ENCODE results near the gene ANKIB1. TPM values are rescaled to one million over a fixed set of nuclear protein-coding genes. Genes with fewer than 3 reads are reported as not detected.

ANKIB1 gene
- total and polyA plus RNA-seq, 2 experiments from 2014 or later: 8.8 to 35.3 TPM

- H3K4me3 ChIP-seq: no peak overlapping the region
- peaks cover 4% of the 10 kb centered on the region for H3K9me3 ChIP-seq (ENCODE audit: low read depth)
- H4K20me1 ChIP-seq (ENCODE audit: insufficient read depth, poor library complexity, severe bottlenecking): no peaks in the 10 kb centered on the region
- no peak overlapping the region for H2AFZ ChIP-seq
- no peaks in the 10 kb centered on the region for H3K4me1 ChIP-seq (ENCODE audit: insufficient read depth)
- no peak overlapping the region for H3K27ac ChIP-seq
- no peak for DNase-seq (ENCODE audit: low spot score)
- no peaks in the 10 kb centered on the region for H3K79me2 ChIP-seq
- H3K9me2 ChIP-seq (replicated peaks; ENCODE audit: insufficient read depth): no peaks in the 10 kb centered on the region
- H3K4me2 ChIP-seq: no peak overlapping the region
- no peaks in the 10 kb centered on the region for H3K36me3 ChIP-seq (replicated peaks; ENCODE audit: insufficient read depth, low read depth)
- H3K27me3 ChIP-seq: no peaks in the 10 kb centered on the region
- TF ChIP-seq EZH2phosphoT487 (IDR thresholded peaks at IDR 0.05; ENCODE audit: low read depth, severe bottlenecking, unreplicated experiment): no peak
- TF ChIP-seq, protein P1, sequence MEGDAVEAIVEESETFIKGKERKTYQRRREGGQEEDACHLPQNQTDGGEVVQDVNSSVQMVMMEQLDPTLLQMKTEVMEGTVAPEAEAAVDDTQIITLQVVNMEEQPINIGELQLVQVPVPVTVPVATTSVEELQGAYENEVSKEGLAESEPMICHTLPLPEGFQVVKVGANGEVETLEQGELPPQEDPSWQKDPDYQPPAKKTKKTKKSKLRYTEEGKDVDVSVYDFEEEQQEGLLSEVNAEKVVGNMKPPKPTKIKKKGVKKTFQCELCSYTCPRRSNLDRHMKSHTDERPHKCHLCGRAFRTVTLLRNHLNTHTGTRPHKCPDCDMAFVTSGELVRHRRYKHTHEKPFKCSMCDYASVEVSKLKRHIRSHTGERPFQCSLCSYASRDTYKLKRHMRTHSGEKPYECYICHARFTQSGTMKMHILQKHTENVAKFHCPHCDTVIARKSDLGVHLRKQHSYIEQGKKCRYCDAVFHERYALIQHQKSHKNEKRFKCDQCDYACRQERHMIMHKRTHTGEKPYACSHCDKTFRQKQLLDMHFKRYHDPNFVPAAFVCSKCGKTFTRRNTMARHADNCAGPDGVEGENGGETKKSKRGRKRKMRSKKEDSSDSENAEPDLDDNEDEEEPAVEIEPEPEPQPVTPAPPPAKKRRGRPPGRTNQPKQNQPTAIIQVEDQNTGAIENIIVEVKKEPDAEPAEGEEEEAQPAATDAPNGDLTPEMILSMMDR (IDR thresholded peaks at IDR 0.05; ENCODE audit: poor library complexity): no peak
These were observed 89.8 kb downstream of the ANKIB1 start for GRCh38 chr7:92335574-92335973.

DNA sequence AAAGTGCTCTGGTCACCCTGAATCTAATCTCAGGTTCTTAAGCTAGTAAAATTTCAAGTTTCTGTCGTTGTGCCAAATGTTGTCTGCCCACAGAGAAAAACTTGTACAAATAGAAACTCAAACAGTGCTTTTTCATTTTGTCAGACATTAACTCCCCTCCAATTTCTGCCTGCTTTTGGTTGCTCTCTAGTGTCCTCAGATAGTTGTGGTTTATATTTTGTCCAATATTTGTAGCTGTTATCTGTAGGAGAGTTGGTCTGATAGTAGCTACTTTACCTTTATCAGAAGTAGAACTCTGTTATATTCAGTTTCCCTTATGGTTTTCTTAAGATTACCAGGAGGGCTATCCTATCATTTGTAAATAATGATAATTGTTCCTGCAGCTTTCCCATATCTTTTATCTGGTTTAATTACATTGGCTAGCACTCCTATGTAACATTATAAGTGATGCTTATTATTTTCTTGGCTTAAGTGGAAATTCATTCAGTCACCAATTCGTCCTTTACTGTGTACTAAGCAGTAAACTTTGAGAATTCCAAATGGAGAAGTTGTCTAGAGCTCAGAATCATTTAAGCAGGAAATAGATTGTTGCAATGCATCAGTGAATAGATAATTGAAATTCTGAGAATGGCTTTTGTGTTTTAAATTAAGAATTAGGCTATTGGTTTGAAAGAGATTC lies 91.0 kb downstream of the ANKIB1 start:
- H3K4me3 ChIP-seq: no peak overlapping the region
- H4K20me1 ChIP-seq (ENCODE audit: insufficient read depth, poor library complexity, severe bottlenecking): no peaks in the 10 kb centered on the region
- H3K27me3 ChIP-seq: no peaks in the 10 kb centered on the region
- WGBS (ENCODE audit: low lambda C conversion rate, missing lambda C conversion rate): 65% methylated on average over 2 of the region's 2 CpGs
- H2AFZ ChIP-seq: no peak overlapping the region
- no peak overlapping the region for H3K4me2 ChIP-seq
- no peaks in the 10 kb centered on the region for H3K9me2 ChIP-seq (replicated peaks; ENCODE audit: insufficient read depth)
- no peaks in the 10 kb centered on the region for H3K79me2 ChIP-seq
- H3K4me1 ChIP-seq (ENCODE audit: insufficient read depth): no peaks in the 10 kb centered on the region
- TF ChIP-seq EZH2phosphoT487 (IDR thresholded peaks at IDR 0.05; ENCODE audit: low read depth, severe bottlenecking, unreplicated experiment): no peak
- TF ChIP-seq EZH2 (IDR thresholded peaks at IDR 0.05; ENCODE audit: borderline replicate concordance): no peak
- no peaks in the 10 kb centered on the region for H3K36me3 ChIP-seq (replicated peaks; ENCODE audit: insufficient read depth, low read depth)
- no peak for DNase-seq (ENCODE audit: low spot score)
- peaks cover 4% of the 10 kb centered on the region for H3K9me3 ChIP-seq (ENCODE audit: low read depth)
- no peak overlapping the region for H3K27ac ChIP-seq

DNA sequence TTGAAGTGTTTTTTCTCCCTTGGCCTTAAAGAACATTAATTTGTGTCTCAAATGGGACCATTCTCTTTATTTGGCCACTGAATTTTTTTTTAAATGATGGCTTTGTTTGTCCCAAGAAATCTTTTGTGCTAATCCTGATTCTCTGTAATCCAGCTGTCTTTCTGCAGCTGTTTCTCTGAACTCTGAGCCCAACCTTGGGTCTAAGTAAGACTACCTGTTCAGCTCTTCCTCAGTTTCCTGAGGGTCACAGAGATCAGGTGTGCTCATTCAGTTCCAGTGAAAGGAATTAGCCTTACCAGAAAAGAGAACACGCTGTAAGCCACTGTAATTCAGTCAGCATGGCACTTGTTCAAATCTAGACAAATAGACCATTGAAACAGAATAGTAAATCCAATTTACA lies 94.2 kb downstream of the ANKIB1 start:
- Histone ChIP-seq H3K4me3 (no peak overlapping the region), H3K4me1 (ENCODE audit: insufficient read depth) (no peaks in the 10 kb centered on the region), H3K79me2 (no peaks in the 10 kb centered on the region), H3K27me3 (no peaks in the 10 kb centered on the region), H3K36me3 (replicated peaks; ENCODE audit: insufficient read depth, low read depth) (no peaks in the 10 kb centered on the region), H3K27ac (no peak overlapping the region), H2AFZ (no peak overlapping the region), H3K4me2 (no peak overlapping the region), H3K9me3 (ENCODE audit: low read depth) (peaks cover 4% of the 10 kb centered on the region), H3K9me2 (replicated peaks; ENCODE audit: insufficient read depth) (no peaks in the 10 kb centered on the region), H4K20me1 (ENCODE audit: insufficient read depth, poor library complexity, severe bottlenecking) (no peaks in the 10 kb centered on the region)
- 100% methylated on average over 1 of the region's 1 CpG for WGBS (ENCODE audit: low lambda C conversion rate, missing lambda C conversion rate)
- DNase-seq (ENCODE audit: low spot score): no peak
- TF ChIP-seq, protein P1 (IDR thresholded peaks at IDR 0.05; ENCODE audit: poor library complexity): no peak
- TF ChIP-seq EZH2phosphoT487 (IDR thresholded peaks at IDR 0.05; ENCODE audit: low read depth, severe bottlenecking, unreplicated experiment) (no peak), EZH2 (IDR thresholded peaks at IDR 0.05; ENCODE audit: borderline replicate concordance) (no peak)

GRCh38 chr7:92343714-92344113 lies 97.9 kb downstream of the ANKIB1 start:
- Histone ChIP-seq H3K9me3 (ENCODE audit: low read depth) (no peaks in the 10 kb centered on the region), H3K27ac (no peak overlapping the region), H3K4me2 (no peak overlapping the region), H3K79me2 (no peaks in the 10 kb centered on the region), H3K4me3 (no peak overlapping the region), H4K20me1 (ENCODE audit: insufficient read depth, poor library complexity, severe bottlenecking) (no peaks in the 10 kb centered on the region), H3K36me3 (replicated peaks; ENCODE audit: insufficient read depth, low read depth) (no peaks in the 10 kb centered on the region), H3K27me3 (no peaks in the 10 kb centered on the region), H3K9me2 (replicated peaks; ENCODE audit: insufficient read depth) (no peaks in the 10 kb centered on the region), H3K4me1 (ENCODE audit: insufficient read depth) (no peaks in the 10 kb centered on the region), H2AFZ (no peak overlapping the region)
- DNase-seq (ENCODE audit: low spot score): no peak
- no peak for TF ChIP-seq EZH2 (IDR thresholded peaks at IDR 0.05; ENCODE audit: borderline replicate concordance)
- no peak for TF ChIP-seq EZH2phosphoT487 (IDR thresholded peaks at IDR 0.05; ENCODE audit: low read depth, severe bottlenecking, unreplicated experiment)
- TF ChIP-seq, protein P1 (IDR thresholded peaks at IDR 0.05; ENCODE audit: poor library complexity): no peak
- WGBS (ENCODE audit: low lambda C conversion rate, missing lambda C conversion rate): 99% methylated on average over 3 of the region's 3 CpGs

Data from hepatocyte (in vitro differentiated cells).